GM21360 (cell line): Measurements from ENCODE around the gene UBXN11.

Experiments
- ATAC-seq: cut with Tn5 transposase; IDR thresholded peaks from one replicate; pipeline ENCODE4 v1.9.1; 2021; ENCODE audit warnings: mild to moderate bottlenecking, moderate library complexity; ENCODE audit not compliant: unreplicated experiment

UBXN11 gene

GRCh38 chr1:26306290-26307229, at the start of gene UBXN11:
UBXN11 (minus strand) TSS chr1:26306636; CDS start chr1:26302883, 3,753 bp downstream.
- ATAC-seq = peak; percentile 96

DNA sequence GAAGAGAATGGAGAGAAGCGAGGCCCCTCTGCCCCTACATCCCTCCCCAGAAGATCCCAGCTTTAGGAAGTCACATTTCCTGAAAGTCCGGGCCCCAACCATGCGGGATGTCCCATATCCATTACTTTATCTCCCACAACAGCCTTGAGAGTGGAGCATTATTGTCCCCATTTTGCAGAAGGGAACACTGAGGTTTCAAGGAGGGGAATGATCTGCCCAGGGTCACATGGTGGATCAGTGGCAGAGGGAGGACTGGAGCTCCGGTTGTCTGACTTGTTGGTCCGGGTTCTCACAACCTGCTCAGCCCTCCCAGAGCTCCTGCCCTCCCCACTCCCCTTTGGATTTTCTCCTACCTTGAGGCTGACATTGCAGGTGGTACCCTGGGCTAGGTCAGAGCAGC, 49.7 kb upstream of the UBXN11 start:
- no peak for ATAC-seq

DNA sequence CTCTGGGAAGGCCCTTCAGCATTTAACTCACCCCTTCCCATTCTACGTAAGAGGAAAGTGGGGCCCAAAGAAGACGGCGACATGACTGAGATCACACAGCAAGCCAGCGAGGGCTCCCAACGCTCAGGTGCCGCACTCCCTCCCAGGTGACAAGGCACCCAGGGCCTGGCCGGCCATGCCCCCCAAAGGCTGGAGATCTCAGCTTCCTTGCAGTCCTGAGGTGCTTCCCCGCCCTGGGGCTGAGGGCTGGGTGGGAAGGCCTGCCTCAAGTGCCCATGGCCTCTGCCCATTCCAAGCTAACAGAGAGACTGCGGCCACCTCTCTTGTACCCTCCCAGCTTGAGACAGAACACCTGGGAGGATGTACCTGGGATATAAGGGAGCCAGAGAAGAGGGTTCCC, 48.5 kb upstream of the UBXN11 start:
- no peak for ATAC-seq

GRCh38 chr1:26353976-26354820, 47.8 kb upstream of the UBXN11 start, which contains the start of gene CRYBG2:
CRYBG2 (minus strand) TSS chr1:26354130; CDS start chr1:26346657, 7,473 bp downstream.
- no peak for ATAC-seq

GRCh38 chr1:26353210-26353859, 46.9 kb upstream of the UBXN11 start:
- ATAC-seq = no peak

DNA sequence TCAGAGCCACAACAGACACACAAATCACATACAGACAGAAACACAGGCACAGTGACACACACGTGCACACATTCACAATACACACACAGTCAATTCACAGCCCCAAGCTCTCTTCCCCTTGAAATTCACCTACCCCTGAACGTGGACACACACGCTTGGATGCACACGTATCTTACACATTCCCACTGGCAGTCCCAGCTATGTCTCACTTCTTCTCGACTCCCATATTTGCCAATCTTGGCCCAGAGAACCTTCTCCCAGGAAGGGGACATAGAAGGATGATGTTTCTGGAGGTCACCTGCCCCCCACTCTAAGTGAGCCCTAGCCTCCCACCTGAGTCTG, 45.9 kb upstream of the UBXN11 start:
- ATAC-seq = no peak

GRCh38 chr1:26351590-26352337, 45.3 kb upstream of the UBXN11 start:
- no peak for ATAC-seq

- ATAC-seq = no peak
Observed at GRCh38 chr1:26350701-26351589, 44.5 kb upstream of the UBXN11 start.

GRCh38 chr1:26350343-26350700, 43.9 kb upstream of the UBXN11 start:
- ATAC-seq = no peak

- no peak for ATAC-seq
Observed at GRCh38 chr1:26349877-26350244, 43.4 kb upstream of the UBXN11 start.

DNA sequence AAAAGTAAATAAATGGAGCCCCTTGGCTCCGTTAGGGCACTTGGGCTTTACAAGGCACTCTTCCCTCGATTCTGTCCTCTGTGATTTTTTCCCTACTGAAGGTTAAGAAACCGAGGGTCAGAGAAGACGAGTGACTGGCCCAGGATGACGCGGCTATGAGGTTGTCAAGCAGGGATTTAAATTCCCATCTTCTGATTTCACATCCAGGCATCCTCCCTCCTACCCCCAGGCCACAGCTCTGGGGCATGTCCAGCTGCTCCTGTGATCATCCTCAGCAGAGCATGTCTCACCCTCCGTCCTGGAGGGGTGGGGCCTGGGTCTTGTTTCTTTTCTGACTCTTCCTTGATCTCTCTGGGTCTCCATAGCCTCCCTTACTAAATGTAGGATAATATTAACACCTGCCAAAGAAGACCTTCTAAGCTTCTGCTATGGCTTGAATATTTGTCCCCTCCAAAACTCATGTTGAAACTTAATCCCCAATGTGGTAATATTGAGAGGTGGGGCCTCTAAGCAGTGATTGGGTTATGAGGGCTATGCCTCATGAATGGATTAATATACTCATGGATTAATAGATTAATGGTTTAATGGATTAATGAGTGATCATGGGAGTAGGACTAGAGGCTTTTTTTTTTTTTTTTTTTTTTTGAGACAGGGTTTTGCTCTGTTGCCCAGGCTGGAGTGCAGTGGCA, 42.9 kb upstream of the UBXN11 start:
- ATAC-seq = no peak

DNA sequence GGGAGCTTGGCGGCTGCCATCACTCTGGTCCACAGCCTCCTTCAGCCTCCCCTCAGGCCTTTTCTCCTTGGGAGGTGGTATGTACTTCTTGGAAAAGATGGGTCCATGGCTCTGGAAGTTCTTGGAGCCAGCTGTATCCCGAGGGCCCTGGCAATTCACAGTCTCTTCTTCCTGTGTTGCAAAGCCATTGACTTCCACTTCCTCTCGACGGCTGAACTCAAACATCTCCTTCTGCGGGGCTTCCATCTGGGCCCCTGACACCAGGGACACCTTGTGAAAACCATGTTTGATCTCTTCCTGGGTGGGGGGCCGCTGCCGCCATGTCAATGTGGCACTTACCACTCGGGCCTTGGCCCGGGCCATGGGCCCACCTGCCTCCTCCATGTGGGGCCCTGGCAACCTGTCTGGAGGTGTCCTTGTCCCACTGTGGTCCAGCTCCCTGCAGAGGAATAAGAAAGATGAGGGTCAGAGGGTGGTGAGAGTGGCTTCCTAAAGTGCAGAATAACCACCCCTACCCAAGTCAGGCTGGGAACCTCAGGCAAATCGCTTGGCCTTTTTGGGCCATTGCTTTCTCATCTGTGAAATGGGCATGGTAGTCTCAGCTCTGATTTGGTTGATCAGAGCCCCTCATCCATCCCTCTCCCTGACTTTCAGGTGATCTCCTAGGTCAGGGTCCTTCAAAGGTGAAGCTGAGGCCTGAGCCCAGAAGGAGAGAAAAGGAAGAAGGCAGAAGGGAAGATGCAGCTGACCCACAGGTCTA, 40.0 kb upstream of the UBXN11 start:
- ATAC-seq = no peak

GRCh38 chr1:26345718-26346117, 39.3 kb upstream of the UBXN11 start:
- ATAC-seq = no peak

DNA sequence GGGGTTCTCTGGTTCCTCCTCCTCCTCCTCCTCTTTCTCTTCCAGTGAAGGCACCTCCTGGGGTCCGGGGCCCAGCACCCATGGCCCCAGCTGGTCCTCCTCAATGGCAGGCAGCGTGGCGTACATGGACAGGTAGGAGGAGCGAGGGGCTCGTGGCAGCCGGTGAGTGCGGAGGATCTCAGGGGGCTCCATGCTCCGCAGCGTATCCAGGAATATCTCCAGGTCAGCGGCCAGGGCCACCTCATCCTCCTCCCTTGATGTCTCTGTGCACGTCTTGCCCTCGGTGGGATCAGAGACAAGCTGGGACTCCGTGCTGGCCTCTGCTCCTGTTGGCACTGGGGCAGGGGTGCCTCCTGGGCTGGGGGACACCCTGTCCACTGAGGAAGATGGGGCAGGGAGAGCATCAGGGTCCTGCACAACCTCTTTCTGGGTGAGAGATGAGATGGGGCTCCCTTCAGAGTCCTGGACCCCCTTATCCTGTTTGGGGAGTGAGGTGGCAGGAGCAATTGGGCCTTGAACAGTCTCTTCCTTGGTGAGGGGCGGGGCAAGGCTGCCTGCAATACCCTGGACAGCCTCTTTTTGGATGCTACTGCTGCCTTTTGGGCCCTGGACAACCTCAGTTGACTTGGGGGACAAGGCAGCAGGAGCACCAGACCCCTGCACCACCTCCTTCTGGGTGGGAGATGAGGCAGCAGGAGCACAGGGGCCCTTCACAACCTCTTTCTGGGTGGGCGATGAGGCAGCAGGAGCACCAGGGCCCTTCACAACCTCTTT, 37.9 kb upstream of the UBXN11 start:
- no peak for ATAC-seq

DNA sequence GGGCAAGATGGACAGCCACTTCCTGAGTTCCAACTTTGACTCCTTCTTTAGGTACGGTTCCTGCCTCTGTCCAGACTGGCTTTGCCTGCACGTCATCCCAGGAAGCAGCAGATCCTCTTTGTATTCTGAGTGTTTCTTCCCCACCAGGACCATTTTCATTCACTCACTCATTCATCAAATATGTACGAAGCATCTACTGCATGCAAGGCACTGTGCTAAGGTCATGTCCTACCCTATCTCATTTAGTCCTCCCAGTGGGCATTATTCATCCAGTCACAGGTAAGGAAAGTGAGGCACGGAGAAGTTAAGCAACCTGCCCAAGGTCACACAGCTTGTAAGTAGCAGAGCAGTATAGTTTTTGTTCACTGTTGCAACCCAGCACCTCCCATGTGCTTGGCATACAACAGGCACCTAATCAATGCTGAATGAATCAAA, 33.6 kb upstream of the UBXN11 start:
- no peak for ATAC-seq

DNA sequence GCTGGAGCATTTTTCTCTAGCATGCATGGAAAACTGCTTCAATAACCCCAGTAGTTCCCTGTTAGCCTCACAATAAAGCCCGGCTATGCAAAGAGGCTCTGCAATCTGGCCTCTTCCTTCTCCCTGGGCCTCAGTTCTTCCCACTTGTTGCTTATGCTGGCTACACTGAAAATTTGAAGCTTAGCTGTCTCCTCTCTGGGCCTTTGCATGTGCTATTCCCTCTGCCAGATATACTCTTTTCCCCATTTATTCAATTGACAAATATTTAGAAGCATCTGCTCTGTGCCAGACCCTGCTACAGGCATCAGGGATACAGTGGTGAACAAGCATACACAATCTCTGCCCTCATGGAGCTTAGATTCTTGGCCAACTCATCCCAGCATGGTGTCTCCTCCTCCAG, 32.2 kb upstream of the UBXN11 start:
- no peak for ATAC-seq

DNA sequence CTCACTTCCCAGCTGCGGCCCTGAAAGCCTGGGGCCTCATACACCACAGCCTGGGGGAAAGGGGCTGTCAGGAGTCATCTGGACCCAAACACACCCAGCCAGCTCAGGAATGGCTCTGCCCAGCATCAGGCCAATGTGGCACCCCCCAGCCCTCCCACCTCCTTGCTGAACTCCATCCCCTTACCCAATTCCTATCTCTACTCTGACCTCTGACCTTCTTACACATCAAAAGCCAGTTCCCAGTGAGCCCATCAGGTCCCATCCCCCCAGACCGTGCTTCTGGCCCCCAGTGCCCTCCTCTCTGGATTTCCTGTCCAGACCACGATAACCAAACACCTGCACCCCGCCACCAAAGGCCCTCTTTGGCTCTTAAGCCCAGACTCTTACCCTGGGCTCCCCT, 31.2 kb upstream of the UBXN11 start:
- no peak for ATAC-seq

- ATAC-seq = no peak
Observed at GRCh38 chr1:26337206-26337535, 30.7 kb upstream of the UBXN11 start.
